ENCODE measurements around the gene NOL11.

Gene NOL11

DNA sequence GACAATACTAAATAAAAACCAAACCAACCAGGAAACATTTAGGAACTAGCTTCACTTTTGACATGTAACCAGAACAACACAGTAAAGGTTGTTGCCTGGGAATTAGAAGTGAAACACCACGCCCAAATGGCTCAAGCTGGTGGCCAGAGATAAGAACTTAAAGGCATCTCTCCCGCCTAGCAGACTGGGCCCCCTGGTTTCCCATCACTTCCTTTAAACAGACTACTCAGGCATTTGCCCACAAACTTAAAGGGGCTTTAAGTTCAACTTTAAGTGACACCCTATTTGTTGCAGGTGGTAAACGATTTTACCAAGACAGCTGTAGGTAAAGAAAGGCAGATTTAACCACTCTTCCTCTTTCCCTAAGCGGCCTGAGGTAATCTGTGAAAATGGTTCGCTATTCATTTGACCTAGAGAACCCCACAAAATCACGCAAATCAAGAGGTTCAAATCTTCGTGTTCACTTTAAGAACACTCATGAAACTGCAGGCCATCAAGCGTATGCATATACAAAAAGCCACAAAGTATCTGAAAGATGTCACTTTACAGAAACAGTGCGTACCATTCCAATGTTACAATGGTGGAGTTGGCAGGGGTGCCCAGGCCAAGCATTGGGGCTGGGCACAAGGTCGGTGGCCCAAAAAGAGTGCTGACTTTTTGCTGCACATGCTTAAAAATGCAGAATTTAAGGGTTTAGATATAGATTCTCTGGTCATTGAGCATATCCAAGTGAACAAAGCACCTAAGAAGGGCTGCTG lies 66.8 kb downstream of the NOL11 start:
- DNase-seq (no peak), ATAC-seq (replicated peaks) (no peak)
- Mint-ChIP-seq H3K27me3 (peaks cover 6 to 17% of the 10 kb centered on the region in 2 donors), H3K27ac (no peak overlapping the region), H3K4me1 (ENCODE audit: low read depth in 2 of 2) (no peaks in the 10 kb centered on the region), H3K36me3 (ENCODE audit: insufficient read depth) (no peaks in the 10 kb centered on the region), H3K4me3 (no peak overlapping the region), H3K9me3 (no peaks in the 10 kb centered on the region)

DNA sequence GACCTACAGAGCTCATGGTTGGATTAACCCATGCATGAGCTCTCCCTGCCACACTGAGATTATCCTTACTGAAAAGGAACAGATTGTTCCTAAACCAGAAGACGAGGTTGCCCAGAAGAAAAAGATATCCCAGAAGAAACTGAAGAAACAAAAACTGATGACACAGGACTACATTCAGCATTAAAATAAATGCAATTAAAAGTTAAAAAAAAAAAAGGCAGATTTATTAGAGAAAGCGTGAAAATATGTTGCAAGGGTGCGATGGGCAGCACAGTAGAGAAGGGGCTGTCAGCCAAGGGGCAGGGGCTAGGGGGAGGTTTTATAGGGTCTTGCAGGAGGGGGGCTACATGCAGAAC lies 67.4 kb downstream of the NOL11 start:
- ATAC-seq (replicated peaks) (no peak), DNase-seq (no peak)
- Mint-ChIP-seq H3K36me3 (ENCODE audit: insufficient read depth) (no peaks in the 10 kb centered on the region), H3K27ac (no peak overlapping the region), H3K9me3 (no peaks in the 10 kb centered on the region), H3K4me3 (no peak overlapping the region), H3K27me3 (peaks cover 6 to 20% of the 10 kb centered on the region in 2 donors), H3K4me1 (ENCODE audit: low read depth in 2 of 2) (no peaks in the 10 kb centered on the region)

GRCh38 chr17:67785504-67785903 lies 67.8 kb downstream of the NOL11 start:
- DNase-seq (no peak), ATAC-seq (replicated peaks) (no peak)
- Mint-ChIP-seq H3K36me3 (ENCODE audit: insufficient read depth) (no peaks in the 10 kb centered on the region), H3K9me3 (no peaks in the 10 kb centered on the region), H3K4me3 (no peak overlapping the region), H3K4me1 (ENCODE audit: low read depth in 2 of 2) (no peaks in the 10 kb centered on the region), H3K27me3 (peaks cover 6 to 20% of the 10 kb centered on the region in 2 donors), H3K27ac (no peak overlapping the region)
